ENCODE measurements around the gene CES4A.

The CES4A gene

GRCh38 chr16:67027046-67027445 is 38.7 kb downstream of the CES4A start:
- Histone ChIP-seq H3K27me3 (no peaks in the 10 kb centered on the region), H3K4me3 (no peak overlapping the region), H3K27ac (no peak overlapping the region), H3K4me2 (peak overlapping the region in 2 of 11 experiments; percentile 89 to 93; a peak in 1 of 22 replicates), H3K9ac (no peak overlapping the region), H3K4me1 (peaks cover 39 to 74% (median 55%) of the 10 kb centered on the region in 10 experiments), H4K20me1 (peaks cover 21 to 27% (median 23%) of the 10 kb centered on the region in 11 experiments; a peak in 21 of 22 replicates), H3K36me3 (peaks cover 9 to 21% (median 16%) of the 10 kb centered on the region in 11 experiments; a peak in 21 of 22 replicates), H3K9me3 (replicated peaks in 1 of 11) (no peaks in the 10 kb centered on the region)
- no peak for TF ChIP-seq Cebpa-rat (IDR thresholded peaks at IDR 0.05)

GRCh38 chr16:67028167-67028695 is 39.8 kb downstream of the CES4A start:
- peaks cover 33 to 38% (median 35%) of the 10 kb centered on the region in 11 experiments for H4K20me1 ChIP-seq
- H3K4me1 ChIP-seq, result peaks cover 51 to 80% (median 65%) of the 10 kb centered on the region in 10 experiments
- peak overlapping the region; percentile 74 to 96 (median 89) for H3K4me2 ChIP-seq
- H3K9me3 ChIP-seq (replicated peaks in 1 of 11), result no peaks in the 10 kb centered on the region
- H3K27ac ChIP-seq, result peak overlapping the region; percentile 90 to 100 (median 98)
- H3K4me3 ChIP-seq, result peak overlapping the region; percentile 59 to 100 (median 90)
- no peak for TF ChIP-seq Cebpa-rat (IDR thresholded peaks at IDR 0.05)
- H3K9ac ChIP-seq, result peak overlapping the region; percentile 92 to 100 (median 99)
- peaks cover 11 to 33% (median 28%) of the 10 kb centered on the region in 11 experiments for H3K36me3 ChIP-seq
- no peaks in the 10 kb centered on the region for H3K27me3 ChIP-seq

GRCh38 chr16:67028696-67029253 is 40.4 kb downstream of the CES4A start, which contains the start of gene CBFB:
CBFB (plus strand) TSS chr16:67029149; CDS start chr16:67029408, 259 bp downstream.
- Histone ChIP-seq H3K27ac (peak within 1 kb of the TSS; percentile 90 to 100 (median 98)), H3K4me3 (peak within 1 kb of the TSS; percentile 70 to 100 (median 92)), H3K27me3 (no peaks in the 10 kb centered on the region), H3K36me3 (peaks cover 11 to 38% (median 33%) of the 10 kb centered on the region in 11 experiments), H4K20me1 (peaks cover 38 to 44% (median 40%) of the 10 kb centered on the region in 11 experiments), H3K4me1 (peaks cover 57 to 80% (median 70%) of the 10 kb centered on the region in 10 experiments), H3K9ac (peak within 1 kb of the TSS; percentile 92 to 100 (median 99)), H3K9me3 (replicated peaks in 1 of 11) (no peaks in the 10 kb centered on the region), H3K4me2 (peak within 1 kb of the TSS; percentile 89 to 98 (median 95))
- no peak for TF ChIP-seq Cebpa-rat (IDR thresholded peaks at IDR 0.05)

GRCh38 chr16:67029254-67030096 is 41.1 kb downstream of the CES4A start:
- peaks cover 12 to 45% (median 40%) of the 10 kb centered on the region in 11 experiments for H3K36me3 ChIP-seq
- peaks cover 45 to 51% (median 47%) of the 10 kb centered on the region in 11 experiments for H4K20me1 ChIP-seq
- H3K4me2 ChIP-seq, result peak overlapping the region; percentile 87 to 98 (median 95)
- peaks cover 63 to 80% (median 69%) of the 10 kb centered on the region in 10 experiments for H3K4me1 ChIP-seq
- no peaks in the 10 kb centered on the region for H3K27me3 ChIP-seq
- H3K9me3 ChIP-seq (replicated peaks in 1 of 11), result no peaks in the 10 kb centered on the region
- no peak for TF ChIP-seq Cebpa-rat (IDR thresholded peaks at IDR 0.05)
- peak overlapping the region; percentile 70 to 100 (median 92) for H3K4me3 ChIP-seq
- peak overlapping the region; percentile 90 to 100 (median 98) for H3K27ac ChIP-seq
- H3K9ac ChIP-seq, result peak overlapping the region; percentile 92 to 100 (median 99)

GRCh38 chr16:67030221-67030962 is 42.0 kb downstream of the CES4A start:
- H3K27ac ChIP-seq, result peak overlapping the region; percentile 90 to 100 (median 98); a peak in 21 of 22 replicates
- H4K20me1 ChIP-seq, result peaks cover 55 to 60% (median 56%) of the 10 kb centered on the region in 11 experiments
- peaks cover 63 to 80% (median 68%) of the 10 kb centered on the region in 10 experiments for H3K4me1 ChIP-seq
- peak overlapping the region; percentile 87 to 98 (median 95) for H3K4me2 ChIP-seq
- H3K27me3 ChIP-seq, result no peaks in the 10 kb centered on the region
- peak overlapping the region; percentile 70 to 100 (median 92) for H3K4me3 ChIP-seq
- no peaks in the 10 kb centered on the region for H3K9me3 ChIP-seq (replicated peaks in 1 of 11)
- H3K9ac ChIP-seq, result peak overlapping the region; percentile 92 to 100 (median 99)
- peaks cover 16 to 54% (median 49%) of the 10 kb centered on the region in 11 experiments for H3K36me3 ChIP-seq
- TF ChIP-seq Cebpa-rat (IDR thresholded peaks at IDR 0.05), result no peak

- no peak for TF ChIP-seq Cebpa-rat (IDR thresholded peaks at IDR 0.05)
- H3K9me3 ChIP-seq (replicated peaks in 1 of 11), result no peaks in the 10 kb centered on the region
- peaks cover 33 to 95% (median 84%) of the 10 kb centered on the region in 11 experiments for H3K36me3 ChIP-seq
- peak overlapping the region in 1 of 11 experiments; percentile 43; a peak in 2 of 22 replicates for H3K9ac ChIP-seq
- no peak overlapping the region; a peak in 1 of 22 replicates for H3K27ac ChIP-seq
- no peaks in the 10 kb centered on the region for H3K27me3 ChIP-seq
- no peak overlapping the region for H3K4me3 ChIP-seq
- peaks cover 90 to 100% (median 94%) of the 10 kb centered on the region in 11 experiments for H4K20me1 ChIP-seq
- peak overlapping the region; percentile 55 to 98 (median 89); a peak in 21 of 22 replicates for H3K4me2 ChIP-seq
- peaks cover 44 to 75% (median 56%) of the 10 kb centered on the region in 10 experiments for H3K4me1 ChIP-seq
Observed at GRCh38 chr16:67034487-67034886, 46.1 kb downstream of the CES4A start.

GRCh38 chr16:67035364-67035763 is 47.0 kb downstream of the CES4A start:
- no peak overlapping the region for H3K4me3 ChIP-seq
- H3K27ac ChIP-seq, result no peak overlapping the region
- TF ChIP-seq Cebpa-rat (IDR thresholded peaks at IDR 0.05), result no peak
- peaks cover 94 to 100% (median 97%) of the 10 kb centered on the region in 11 experiments for H4K20me1 ChIP-seq
- H3K36me3 ChIP-seq, result peaks cover 34 to 100% (median 92%) of the 10 kb centered on the region in 11 experiments
- H3K27me3 ChIP-seq, result no peaks in the 10 kb centered on the region
- H3K4me1 ChIP-seq, result peaks cover 44 to 82% (median 60%) of the 10 kb centered on the region in 10 experiments
- H3K4me2 ChIP-seq, result peak overlapping the region; percentile 55 to 98 (median 89)
- no peak overlapping the region for H3K9ac ChIP-seq
- no peaks in the 10 kb centered on the region for H3K9me3 ChIP-seq (replicated peaks in 1 of 11)

GRCh38 chr16:67036323-67036741 is 47.9 kb downstream of the CES4A start:
- peak overlapping the region in 2 of 11 experiments; percentile 10 to 98; a peak in 2 of 22 replicates for H3K4me2 ChIP-seq
- H4K20me1 ChIP-seq, result peaks cover 94 to 100% (median 97%) of the 10 kb centered on the region in 11 experiments

More at GRCh38 chr16:67036323-67036741, 47.9 kb downstream of the CES4A start:
- Histone ChIP-seq H3K4me3 (no peak overlapping the region), H3K27me3 (no peaks in the 10 kb centered on the region), H3K9ac (no peak overlapping the region), H3K27ac (no peak overlapping the region), H3K36me3 (peaks cover 40 to 100% (median 93%) of the 10 kb centered on the region in 11 experiments), H3K4me1 (peaks cover 45 to 77% (median 56%) of the 10 kb centered on the region in 10 experiments), H3K9me3 (replicated peaks in 1 of 11) (no peaks in the 10 kb centered on the region)
- TF ChIP-seq Cebpa-rat (IDR thresholded peaks at IDR 0.05), result no peak

Measured in BLaER1 treated with 17β-estradiol and CSF1 and Interleukin-3, amounts not matched to agents 10 nM and 100 nM (cell line).